Astrocyte (in vitro differentiated cells and primary cell): Measurements from ENCODE around the gene ABI2. TPM values are rescaled to one million over a fixed set of nuclear protein-coding genes. Genes with fewer than 3 reads are reported as not detected.

Experiments used
- DNase-seq: peaks from one replicate; pipeline ENCODE4 v3.0.0-alpha.2; 2010; ENCODE audit warnings: low read depth
- FAIRE-seq: peaks from 2 replicates; lab custom pipeline; 2011; peaks lifted over from hg19 to GRCh38; lab: Jason Lieb, UNC
- H2AFZ ChIP-seq: 2 replicates; pipeline ENCODE4 v1.6.0; 2012; ENCODE audit warnings: low read depth, low read length, inconsistent platforms
- H3K27ac ChIP-seq: 2 replicates; pipeline ENCODE4 v1.5.1; 2011; ENCODE audit warnings: low read depth, low read length, inconsistent platforms
- H3K27me3 ChIP-seq: 2 replicates; pipeline ENCODE4 v1.6.0; 2011; ENCODE audit warnings: low read length, inconsistent platforms; ENCODE audit not compliant: insufficient read depth
- H3K36me3 ChIP-seq: 2 replicates; pipeline ENCODE4 v1.5.1; 2011; ENCODE audit warnings: low read length, inconsistent platforms; ENCODE audit not compliant: insufficient read depth
- H3K4me1 ChIP-seq: 2 replicates; pipeline ENCODE4 v1.5.1; 2011; ENCODE audit warnings: low read length, inconsistent platforms; ENCODE audit not compliant: insufficient read depth
- H3K4me2 ChIP-seq: 2 replicates; pipeline ENCODE4 v1.6.0; 2012; ENCODE audit warnings: low read length, inconsistent platforms
- H3K4me3 ChIP-seq: 2 replicates; pipeline ENCODE4 v1.5.1; 2011; ENCODE audit warnings: low read depth, mild to moderate bottlenecking, low read length, inconsistent platforms; ENCODE audit not compliant: insufficient read depth
- H3K79me2 ChIP-seq: 2 replicates; pipeline ENCODE4 v1.6.0; 2012; ENCODE audit warnings: mild to moderate bottlenecking, low read length, inconsistent platforms; ENCODE audit not compliant: insufficient read depth
- H3K9ac ChIP-seq: 2 replicates; pipeline ENCODE4 v1.6.0; 2012; ENCODE audit warnings: mild to moderate bottlenecking, low read length, inconsistent platforms
- H3K9me3 ChIP-seq: 2 replicates; pipeline ENCODE4 v1.5.1; 2012; ENCODE audit warnings: low read depth, mild to moderate bottlenecking, low read length, inconsistent platforms; ENCODE audit not compliant: insufficient read depth
- H4K20me1 ChIP-seq: 2 replicates; pipeline ENCODE4 v1.6.0; 2012; ENCODE audit warnings: low read length, inconsistent platforms; ENCODE audit not compliant: insufficient read depth
- H3K27ac Mint-ChIP-seq: one replicate; pipeline ENCODE4 v1.8.0; 2021; ENCODE audit warnings: mild to moderate bottlenecking, mixed read lengths; ENCODE audit not compliant: unreplicated experiment
- H3K27me3 Mint-ChIP-seq: one replicate; pipeline ENCODE4 v1.8.0; 2021; ENCODE audit warnings: low read depth, mixed read lengths; ENCODE audit not compliant: unreplicated experiment
- H3K36me3 Mint-ChIP-seq: one replicate; pipeline ENCODE4 v1.8.0; 2021; ENCODE audit warnings: low read depth, mixed read lengths; ENCODE audit not compliant: unreplicated experiment
- H3K4me1 Mint-ChIP-seq: one replicate; pipeline ENCODE4 v1.8.0; 2021; ENCODE audit warnings: low read depth, mixed read lengths; ENCODE audit not compliant: unreplicated experiment
- H3K4me3 Mint-ChIP-seq: one replicate; pipeline ENCODE4 v1.8.0; 2021; ENCODE audit warnings: mild to moderate bottlenecking, moderate library complexity, mixed read lengths; ENCODE audit not compliant: unreplicated experiment
- H3K9me3 Mint-ChIP-seq: one replicate; pipeline ENCODE4 v1.8.0; 2021; ENCODE audit warnings: mild to moderate bottlenecking, mixed read lengths; ENCODE audit not compliant: unreplicated experiment
- EZH2 ChIP-seq: IDR thresholded peaks from 2 replicates; pipeline ENCODE4 v1.6.1; 2012; ENCODE audit warnings: mild to moderate bottlenecking, low read length, inconsistent platforms; ENCODE audit not compliant: insufficient read depth
- total RNA-seq: library from RNA; stranded (reverse); gene quantifications from 2 replicates; pipeline ENCODE4 v1.2.1, GENCODE V29; 2021
- TF ChIP-seq, protein P1 (sequence below): IDR thresholded peaks from 2 replicates; pipeline ENCODE4 v1.5.1; 2011; ENCODE audit warnings: low read depth, mild to moderate bottlenecking, inconsistent platforms, low read length, moderate library complexity; ENCODE audit not compliant: insufficient read depth

ABI2 gene
- total RNA-seq, 1 donor from 2014 or later, result 56.0 TPM

DNA sequence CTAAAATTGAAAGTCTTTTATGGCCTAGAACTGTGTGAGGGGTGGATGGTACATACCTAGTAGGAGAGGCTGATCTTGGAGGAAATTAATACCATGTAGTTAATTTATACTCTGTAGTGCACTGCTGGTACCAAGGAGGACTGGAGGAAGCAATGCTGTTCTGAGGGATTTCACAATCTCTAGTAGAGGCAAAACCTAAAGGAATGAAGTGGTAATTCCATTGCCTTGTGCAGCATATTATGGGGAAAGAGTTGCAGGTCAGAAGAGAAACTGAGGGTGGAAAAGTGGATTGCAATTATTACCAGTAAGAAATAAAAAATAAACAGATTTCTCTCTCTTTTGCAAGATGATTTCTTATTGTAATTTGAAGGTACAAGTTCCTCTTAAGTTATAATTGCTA lies 2.2 kb downstream of the ABI2 start:
- no peaks in the 10 kb centered on the region for H3K36me3 ChIP-seq

DNA sequence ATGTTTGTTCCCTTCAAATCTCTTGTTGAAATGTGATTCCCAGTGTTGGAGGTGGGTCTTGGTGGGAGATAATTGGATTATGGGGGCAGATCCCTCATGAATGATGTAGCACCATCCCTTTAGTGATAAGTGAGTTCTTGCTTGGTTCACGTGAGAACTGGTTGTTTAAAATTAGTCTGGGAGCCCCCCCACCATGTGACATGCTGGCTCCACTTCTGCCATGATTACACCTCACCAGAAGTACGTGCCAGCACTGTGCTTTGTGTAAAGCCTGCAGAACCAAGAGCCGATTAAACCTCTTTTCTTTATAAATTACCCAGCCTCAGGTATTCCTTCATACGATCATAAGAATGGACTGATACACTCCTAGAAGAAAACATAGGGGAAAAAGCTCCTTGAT lies 10.1 kb downstream of the ABI2 start:
- Mint-ChIP-seq H3K27me3 (no peaks in the 10 kb centered on the region), H3K9me3 (no peaks in the 10 kb centered on the region), H3K4me1 (peaks cover 12% of the 10 kb centered on the region), H3K4me3 (no peak overlapping the region), H3K27ac (no peak overlapping the region), H3K36me3 (no peaks in the 10 kb centered on the region)
- no peaks in the 10 kb centered on the region for H3K27me3 ChIP-seq
- H3K9ac ChIP-seq, result no peak overlapping the region
- no peaks in the 10 kb centered on the region for H3K36me3 ChIP-seq
- H3K4me3 ChIP-seq, result no peak overlapping the region
- no peak for TF ChIP-seq EZH2
- TF ChIP-seq, protein P1, sequence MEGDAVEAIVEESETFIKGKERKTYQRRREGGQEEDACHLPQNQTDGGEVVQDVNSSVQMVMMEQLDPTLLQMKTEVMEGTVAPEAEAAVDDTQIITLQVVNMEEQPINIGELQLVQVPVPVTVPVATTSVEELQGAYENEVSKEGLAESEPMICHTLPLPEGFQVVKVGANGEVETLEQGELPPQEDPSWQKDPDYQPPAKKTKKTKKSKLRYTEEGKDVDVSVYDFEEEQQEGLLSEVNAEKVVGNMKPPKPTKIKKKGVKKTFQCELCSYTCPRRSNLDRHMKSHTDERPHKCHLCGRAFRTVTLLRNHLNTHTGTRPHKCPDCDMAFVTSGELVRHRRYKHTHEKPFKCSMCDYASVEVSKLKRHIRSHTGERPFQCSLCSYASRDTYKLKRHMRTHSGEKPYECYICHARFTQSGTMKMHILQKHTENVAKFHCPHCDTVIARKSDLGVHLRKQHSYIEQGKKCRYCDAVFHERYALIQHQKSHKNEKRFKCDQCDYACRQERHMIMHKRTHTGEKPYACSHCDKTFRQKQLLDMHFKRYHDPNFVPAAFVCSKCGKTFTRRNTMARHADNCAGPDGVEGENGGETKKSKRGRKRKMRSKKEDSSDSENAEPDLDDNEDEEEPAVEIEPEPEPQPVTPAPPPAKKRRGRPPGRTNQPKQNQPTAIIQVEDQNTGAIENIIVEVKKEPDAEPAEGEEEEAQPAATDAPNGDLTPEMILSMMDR, result no peak
- no peak overlapping the region for H3K27ac ChIP-seq
- H3K4me2 ChIP-seq, result no peak overlapping the region
- H2AFZ ChIP-seq, result no peak overlapping the region
- no peaks in the 10 kb centered on the region for H3K9me3 ChIP-seq
- H3K79me2 ChIP-seq, result peaks cover 86% of the 10 kb centered on the region
- FAIRE-seq (no peak), DNase-seq (no peak)
- H3K4me1 ChIP-seq, result peaks cover 6% of the 10 kb centered on the region
- peaks cover 27% of the 10 kb centered on the region for H4K20me1 ChIP-seq

More for the DNA sequence above, 2.2 kb downstream of the ABI2 start:
- Histone ChIP-seq H2AFZ (no peak overlapping the region), H3K27ac (no peak overlapping the region), H3K27me3 (no peaks in the 10 kb centered on the region), H3K9ac (peak overlapping the region; percentile 92), H3K4me3 (peak overlapping the region; percentile 99), H3K4me2 (peak overlapping the region; percentile 92), H3K4me1 (peaks cover 6% of the 10 kb centered on the region), H3K9me3 (no peaks in the 10 kb centered on the region), H3K79me2 (peaks cover 72% of the 10 kb centered on the region), H4K20me1 (peaks cover 27% of the 10 kb centered on the region)
- TF ChIP-seq, protein P1, result no peak
- TF ChIP-seq EZH2, result no peak
- H3K9me3 Mint-ChIP-seq, result no peaks in the 10 kb centered on the region
- FAIRE-seq (peak; percentile 13), DNase-seq (peak; percentile 33)
- H3K27ac Mint-ChIP-seq, result peak overlapping the region; percentile 28
- no peaks in the 10 kb centered on the region for H3K27me3 Mint-ChIP-seq
- no peaks in the 10 kb centered on the region for H3K36me3 Mint-ChIP-seq
- peak overlapping the region; percentile 92 for H3K4me3 Mint-ChIP-seq
- peaks cover 6% of the 10 kb centered on the region for H3K4me1 Mint-ChIP-seq

DNA sequence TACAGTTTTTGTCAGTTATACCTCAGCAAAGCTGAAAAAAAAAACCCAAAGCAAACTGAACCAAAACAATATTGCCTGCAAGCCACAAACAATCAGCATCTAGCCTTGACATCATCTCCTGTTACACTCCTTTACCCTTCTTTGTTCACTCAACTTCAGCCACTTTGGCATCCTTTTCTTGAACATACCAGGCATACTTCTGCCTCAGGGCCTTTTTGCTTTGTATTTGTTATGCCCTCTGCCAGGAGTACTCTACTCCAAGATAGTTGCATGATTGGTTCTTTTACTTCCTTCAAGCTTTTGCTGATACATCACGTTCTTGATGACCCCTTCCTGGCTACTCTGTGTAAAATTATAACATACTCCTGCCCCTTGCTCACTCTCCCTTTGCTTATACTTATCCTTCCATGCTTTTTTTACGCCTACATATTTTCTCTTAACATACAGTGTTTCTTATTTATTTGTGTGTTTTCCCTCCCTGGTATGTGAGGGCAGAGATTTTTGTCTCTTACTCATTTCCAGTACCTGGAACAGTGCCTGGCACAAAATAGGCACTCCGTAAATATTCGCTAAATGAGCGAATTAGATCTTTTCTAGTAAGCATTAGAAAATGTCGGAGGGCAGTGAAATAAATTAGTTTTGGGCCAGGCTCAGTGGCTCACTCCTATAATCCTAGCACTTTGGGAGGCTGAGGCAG lies 12.7 kb downstream of the ABI2 start:
- Mint-ChIP-seq H3K4me1 (peaks cover 12% of the 10 kb centered on the region), H3K4me3 (no peak overlapping the region), H3K27ac (peak overlapping the region; percentile 27), H3K36me3 (peaks cover 5% of the 10 kb centered on the region), H3K27me3 (no peaks in the 10 kb centered on the region), H3K9me3 (no peaks in the 10 kb centered on the region)
- Histone ChIP-seq H3K4me1 (peaks cover 6% of the 10 kb centered on the region), H4K20me1 (peaks cover 27% of the 10 kb centered on the region), H3K27me3 (no peaks in the 10 kb centered on the region), H3K9me3 (no peaks in the 10 kb centered on the region), H3K4me3 (no peak overlapping the region), H3K79me2 (peaks cover 85% of the 10 kb centered on the region), H2AFZ (no peak overlapping the region), H3K9ac (no peak overlapping the region), H3K27ac (peak overlapping the region; percentile 30), H3K36me3 (no peaks in the 10 kb centered on the region), H3K4me2 (peak overlapping the region; percentile 42)
- no peak for TF ChIP-seq EZH2
- DNase-seq (peak; percentile 89), FAIRE-seq (peak; percentile 68)
